T-helper 2 cell treated with Interferon-gamma antibody and Interleukin-4, amounts not matched to agents 100 ng/mL and 5 ng/mL, for 36 hours (primary cell): ENCODE results near the gene FAM124A. TPM values are rescaled to one million over a fixed set of nuclear protein-coding genes. Genes with fewer than 3 reads are reported as not detected.

Experiments used
- intact Hi-C: fragments of 100-400 bp; cut with micrococcal nuclease; formaldehyde crosslinking; loops from one replicate; pipeline ENCODE4 v1.15.1; 2023
- total RNA-seq: library from RNA; stranded (reverse); gene quantifications from 2 replicates; pipeline ENCODE4 v1.2.3, GENCODE V29; 2022

The FAM124A gene
- total RNA-seq, 1 donor from 2014 or later: 0.36 TPM

DNA sequence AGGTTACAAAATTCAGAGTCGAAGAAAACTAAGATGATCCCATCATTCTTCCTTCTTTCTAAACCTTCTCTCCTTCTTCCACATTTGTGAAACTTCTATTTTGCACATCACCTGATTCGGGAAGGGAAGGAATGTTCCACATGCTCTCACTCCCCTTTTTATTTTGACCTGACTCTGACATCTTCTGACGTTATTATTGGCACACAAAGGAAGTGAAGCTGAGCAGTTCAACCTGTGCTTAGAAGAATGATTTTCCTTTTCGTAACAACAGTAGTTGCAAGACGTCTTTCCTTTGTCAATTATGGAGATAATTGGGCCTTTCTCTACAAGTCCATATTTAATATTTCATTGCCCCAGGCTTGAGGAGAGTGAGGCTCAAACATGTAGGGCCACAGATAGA is 18.0 kb downstream of the FAM124A start:
- intact Hi-C loops: no loop called here

DNA sequence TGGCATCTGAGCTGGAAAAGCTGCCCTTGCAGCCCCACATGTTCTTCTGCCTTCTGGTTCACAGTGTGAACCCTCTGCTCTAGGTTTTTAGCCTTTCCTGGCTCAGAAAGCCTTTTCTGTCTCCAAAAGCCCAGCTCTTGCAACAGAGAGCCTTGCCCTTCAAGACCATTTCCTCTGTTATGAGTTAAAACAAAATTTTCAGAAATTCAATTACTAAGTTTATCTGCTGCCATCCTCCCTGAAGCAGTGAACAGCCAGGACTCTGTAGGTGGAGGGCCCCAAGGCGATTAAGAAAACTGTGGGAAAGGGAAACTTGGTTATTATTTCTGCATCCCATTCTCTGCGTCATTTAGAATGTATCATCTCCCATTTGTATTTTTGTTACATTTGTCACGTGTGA is 18.8 kb downstream of the FAM124A start:
- intact Hi-C loops: no loop called here

DNA sequence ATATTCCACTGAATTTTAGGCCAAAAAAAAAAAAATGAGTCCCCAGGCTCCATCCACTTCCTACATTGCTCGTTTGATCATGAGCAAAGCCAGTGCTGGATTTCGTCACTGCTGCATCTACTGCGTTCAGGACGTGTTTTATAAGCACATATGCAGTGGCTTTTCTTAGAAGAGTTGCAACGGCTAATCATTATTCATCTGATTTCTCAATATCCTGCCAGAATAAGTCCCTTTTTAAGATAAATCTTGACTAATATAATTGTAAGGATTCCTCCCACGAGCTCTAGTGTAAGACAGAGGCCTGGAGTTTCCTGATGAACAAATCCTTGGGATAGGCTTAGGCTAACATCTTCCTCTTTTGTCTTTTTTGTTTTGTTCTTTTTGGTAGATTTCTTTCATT is 19.5 kb downstream of the FAM124A start:
- intact Hi-C loops: no loop called here

DNA sequence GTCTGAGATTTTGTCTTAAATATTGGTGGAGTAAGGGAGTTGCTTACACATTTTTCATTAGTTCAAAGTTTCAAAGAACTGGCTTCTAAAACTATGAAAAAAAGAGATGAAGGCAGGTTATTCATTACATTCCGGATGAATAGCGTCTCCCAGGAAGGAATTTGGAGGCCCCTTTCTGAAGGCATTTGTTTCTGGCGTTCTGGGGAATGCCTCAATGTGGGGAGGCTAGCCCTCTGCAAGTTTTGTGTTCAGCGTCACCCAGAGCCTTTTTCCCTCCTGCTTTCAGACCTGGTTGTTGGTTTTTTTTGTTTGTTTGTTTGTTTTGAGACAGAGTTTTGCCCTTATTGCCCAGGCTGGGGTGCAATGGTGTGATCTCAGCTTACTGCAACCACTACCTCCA is 21.0 kb downstream of the FAM124A start:
- intact Hi-C loops: no loop called here

DNA sequence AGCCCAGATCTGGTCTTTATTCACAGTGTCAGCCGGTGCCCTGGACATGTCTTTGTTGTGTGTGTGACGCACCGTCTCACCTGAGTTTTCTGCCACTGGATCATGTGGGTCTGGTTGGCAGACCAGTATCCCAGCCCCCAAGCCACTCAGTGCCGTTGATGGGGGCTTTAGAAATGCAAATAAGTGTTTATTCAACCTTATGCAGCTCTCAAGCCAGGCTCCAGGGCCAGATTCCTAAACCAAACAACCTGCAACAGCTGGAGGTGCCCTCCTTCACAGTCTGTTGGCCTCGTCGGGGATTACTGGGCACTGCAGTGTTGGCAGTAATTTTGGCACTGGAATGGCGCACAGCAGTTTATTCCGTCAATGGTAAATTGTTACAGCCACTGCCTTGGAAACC is 21.6 kb downstream of the FAM124A start:
- intact Hi-C loops: no loop called here

DNA sequence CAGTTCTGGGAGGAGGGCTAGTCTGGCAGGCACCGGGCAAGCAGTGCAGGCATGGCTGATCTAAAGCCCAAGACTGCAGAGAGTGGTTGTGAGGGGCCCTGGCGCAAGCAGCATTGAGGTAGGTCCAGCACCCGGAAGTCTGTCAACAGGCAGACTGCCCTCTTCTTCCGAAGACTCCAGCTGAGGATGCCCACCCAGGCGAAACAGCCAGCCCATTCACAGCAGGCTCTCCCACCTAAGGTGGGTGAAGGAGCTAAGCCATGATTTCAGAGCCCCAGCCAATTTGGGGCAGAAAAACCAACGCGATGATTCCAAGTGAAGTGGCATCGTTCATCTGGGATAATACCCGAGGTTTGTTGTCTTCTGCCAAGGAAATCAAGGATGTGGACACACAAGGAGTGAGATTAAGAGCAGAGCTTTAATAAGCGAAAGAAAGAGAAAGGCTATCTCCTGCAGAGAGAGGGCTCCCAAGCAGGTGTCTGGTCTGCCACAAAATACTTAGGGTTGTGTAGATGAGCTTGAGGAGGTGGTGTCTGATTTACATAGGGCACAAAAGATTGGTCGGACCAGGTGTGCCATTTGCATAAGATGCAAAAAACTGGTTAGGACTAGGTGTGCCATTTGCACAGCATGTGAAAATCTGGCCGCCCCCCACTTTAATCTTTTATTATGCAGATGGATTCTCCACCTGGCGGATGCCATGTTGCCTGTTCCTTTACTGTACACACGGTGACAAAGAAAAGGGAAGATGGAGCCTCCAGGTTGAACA is 22.6 kb downstream of the FAM124A start:
- intact Hi-C loops: no loop called here

DNA sequence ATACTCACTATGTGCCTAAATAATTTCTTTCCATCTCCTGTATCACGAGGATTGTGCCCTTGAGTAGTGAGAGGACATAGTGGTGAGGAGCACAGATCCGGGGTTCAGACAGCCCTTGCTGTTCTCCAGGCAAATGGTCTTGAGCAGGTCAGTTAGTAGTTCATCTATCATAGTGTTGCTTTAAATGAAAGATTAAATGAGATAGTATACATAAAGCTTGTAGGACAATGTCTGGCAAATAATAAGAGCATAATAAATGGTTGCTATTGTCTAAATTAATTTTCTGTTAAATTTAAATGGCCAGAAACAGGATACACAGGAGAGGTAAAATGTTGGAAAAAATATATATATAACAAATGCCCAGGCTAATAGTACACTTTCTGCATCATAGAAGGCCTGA is 23.4 kb downstream of the FAM124A start:
- intact Hi-C loops: no loop called here

DNA sequence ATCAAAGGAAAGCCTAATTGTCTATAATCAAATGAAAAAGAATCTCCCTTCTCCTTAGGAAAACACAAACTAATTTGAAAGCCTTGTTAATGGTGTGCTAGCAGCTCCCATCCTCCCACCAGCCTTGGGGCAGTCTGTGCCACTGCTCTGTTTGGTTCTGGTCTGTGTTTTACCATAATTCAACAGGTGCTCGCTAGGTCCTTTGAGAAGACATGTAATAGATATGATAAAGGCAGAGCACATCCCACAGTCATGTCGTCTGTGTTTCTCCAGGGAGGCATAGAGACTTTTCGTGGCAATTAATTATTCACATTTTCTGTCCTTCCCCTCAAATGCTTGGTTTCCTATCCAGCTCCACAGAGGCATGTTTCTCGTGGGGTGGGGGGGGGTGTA is 23.8 kb downstream of the FAM124A start:
- intact Hi-C loops: no loop called here

DNA sequence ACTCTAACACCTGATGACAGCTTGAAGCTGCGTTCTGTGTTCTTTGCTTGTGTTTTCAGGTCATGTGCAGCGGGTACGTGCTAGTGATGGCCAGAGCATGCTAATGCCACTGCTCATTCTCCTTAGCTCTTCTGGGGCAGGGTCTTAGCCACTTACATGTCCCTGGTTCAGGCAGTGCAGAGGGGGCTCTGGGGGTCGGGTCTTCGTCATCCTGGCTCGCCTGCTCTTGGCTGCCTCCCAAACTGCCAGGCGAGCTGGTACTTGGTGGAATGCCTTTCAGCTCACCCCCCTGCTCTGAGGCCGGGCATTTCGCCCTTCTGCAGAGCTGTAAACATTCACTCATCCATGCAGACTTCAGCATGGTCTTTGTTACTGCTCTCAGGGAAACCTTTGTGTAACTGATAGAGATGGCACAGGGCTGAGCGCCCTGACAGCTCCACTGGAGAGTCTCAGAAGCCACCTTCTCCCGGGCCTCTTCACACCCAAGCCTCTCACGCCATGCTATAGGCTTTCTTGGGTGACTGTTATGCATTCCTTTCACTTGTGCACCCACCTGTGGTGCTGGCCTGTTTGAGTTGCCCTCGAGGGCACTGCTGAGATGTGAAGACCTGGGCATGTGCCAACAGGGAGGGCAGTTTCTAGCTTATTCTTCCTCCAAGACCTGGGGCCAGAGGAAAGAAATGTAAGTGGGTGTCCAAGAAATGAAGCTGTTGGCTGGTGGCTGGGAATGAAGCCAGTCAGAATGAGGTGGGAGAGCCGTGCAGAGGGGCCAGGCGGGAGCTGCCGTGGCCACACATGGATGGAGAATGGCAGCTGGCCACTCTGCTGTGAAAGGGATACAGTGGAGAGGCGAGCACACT is 24.4 kb downstream of the FAM124A start:
- intact Hi-C loops: no loop called here

DNA sequence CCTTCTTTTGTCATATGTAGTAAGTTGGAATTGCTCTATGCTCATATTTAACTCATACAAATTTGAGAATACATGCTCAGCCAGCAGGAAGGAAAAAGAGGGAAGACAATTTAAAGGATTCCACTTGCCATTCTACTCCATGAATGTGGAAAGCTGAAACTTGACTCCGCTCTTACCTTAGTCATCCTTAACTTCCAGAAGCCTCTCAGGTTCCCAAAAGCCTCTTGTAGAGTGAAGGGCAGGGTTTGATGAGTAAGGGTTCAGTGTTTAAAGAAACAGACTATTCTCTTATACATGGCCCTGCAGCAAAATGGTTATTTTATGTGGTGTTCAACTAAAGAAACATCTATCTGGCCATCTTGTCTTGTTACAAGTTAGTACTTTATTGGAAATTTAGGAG is 27.1 kb downstream of the FAM124A start:
- intact Hi-C loops: no loop called here

DNA sequence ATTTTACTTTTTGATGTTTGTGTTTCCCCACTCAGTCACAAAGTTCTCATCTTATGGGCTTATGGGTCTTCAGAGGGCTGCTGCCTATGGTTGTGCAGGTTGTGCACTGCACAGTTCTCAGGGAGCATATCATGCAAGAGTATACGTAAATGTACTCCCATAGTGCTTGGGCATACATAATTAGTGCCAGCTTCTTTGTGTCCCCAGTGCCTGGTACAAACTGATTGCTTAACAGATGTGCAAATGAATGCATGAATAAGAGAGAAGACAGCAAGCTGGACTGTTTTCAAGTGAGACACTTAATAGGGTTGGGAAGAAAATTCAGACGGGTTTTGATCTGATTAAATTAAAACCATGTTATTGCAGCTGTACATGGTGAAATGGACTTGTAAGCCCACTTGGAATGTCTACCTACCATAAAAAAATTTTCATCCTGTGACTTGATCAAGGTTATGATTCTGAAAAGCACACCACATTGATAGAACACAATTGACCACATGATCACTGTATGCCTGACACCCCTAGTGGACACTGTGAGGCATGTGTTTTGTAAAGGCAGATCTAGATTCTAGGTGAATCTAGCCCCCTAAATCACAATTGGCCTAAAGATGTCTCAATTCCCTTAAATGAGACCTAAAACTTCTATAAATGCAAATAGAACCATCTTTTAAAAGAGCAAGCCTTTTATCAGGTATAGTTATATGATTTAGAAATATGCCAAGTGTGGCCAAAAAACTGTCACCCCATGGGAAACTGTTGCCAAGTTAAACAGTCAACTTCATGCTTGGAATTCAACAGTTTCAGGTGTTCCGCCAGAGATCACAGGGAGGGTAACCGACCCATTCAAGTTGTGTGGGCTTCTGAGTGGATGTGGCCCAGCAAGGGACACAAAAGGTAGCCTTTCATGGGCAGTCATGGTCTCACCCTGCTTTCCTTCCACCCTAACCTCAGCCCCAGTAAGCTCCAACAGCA is 27.9 kb downstream of the FAM124A start:
- intact Hi-C loops: no loop called here

DNA sequence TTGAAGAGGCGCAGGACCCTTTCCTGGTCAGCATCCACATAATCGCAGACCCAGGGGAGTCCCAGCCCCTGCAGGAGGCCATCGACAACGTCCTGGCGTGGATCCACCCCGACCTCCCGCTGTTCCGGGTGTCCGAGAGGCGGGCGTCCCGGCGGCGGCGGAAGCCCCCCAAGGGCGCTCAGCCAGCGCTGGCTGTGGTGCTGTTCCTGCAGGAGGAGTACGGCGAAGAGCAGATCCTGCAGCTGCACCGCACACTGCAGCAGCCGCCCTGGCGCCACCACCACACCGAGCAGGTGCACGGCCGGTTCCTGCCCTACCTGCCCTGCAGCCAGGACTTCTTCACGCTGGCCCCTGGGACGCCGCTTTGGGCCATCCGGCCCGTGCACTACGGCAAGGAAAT is 29.3 kb downstream of the FAM124A start:
- intact Hi-C loops: no loop called here

DNA sequence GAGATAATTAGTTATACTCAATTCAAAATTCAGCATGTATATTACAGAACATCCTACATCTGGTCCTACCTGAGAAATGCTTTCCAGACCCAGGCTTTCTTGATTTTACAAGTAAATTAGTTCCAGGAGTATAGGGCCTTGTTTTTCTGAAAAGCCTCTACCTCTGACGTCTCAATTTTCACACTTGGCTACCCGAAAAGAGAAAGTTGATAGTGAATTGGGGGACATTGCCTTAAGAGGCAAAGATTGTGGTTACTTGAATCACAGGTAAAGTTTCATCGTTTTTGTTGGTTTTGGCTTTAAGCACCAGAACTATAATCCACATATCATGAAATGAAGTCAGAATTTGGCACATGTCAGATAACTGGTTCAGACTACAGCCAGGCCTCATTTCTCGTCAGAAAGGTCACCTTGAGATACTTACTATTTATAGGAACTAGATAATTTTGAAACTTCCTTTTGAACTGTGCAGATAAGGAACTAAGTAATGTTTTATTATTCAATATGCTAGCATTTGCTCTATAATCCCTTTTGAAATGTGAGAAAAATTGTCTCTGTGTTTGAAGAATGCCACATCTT is 30.8 kb downstream of the FAM124A start:
- intact Hi-C loops: no loop called here

DNA sequence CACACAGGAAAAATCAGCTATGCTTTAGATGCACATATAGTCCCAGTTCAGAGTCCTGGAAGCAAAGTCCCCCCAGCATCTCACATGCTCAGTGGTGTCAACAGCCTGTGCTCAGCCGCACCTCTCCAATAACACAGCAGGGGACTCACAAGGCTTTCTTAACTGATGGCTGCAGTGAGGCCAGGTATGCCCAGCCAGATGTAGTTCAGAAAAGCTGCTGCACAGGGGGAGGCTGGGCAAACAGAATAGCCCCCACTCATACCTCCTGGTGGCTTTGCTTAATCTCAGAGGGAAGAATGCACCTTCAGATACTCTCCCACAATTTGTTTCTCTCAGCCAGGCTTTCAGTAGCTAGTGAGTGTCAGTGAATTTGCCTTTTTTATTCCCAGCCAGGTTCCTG is 33.4 kb downstream of the FAM124A start:
- intact Hi-C loops: no loop called here

DNA sequence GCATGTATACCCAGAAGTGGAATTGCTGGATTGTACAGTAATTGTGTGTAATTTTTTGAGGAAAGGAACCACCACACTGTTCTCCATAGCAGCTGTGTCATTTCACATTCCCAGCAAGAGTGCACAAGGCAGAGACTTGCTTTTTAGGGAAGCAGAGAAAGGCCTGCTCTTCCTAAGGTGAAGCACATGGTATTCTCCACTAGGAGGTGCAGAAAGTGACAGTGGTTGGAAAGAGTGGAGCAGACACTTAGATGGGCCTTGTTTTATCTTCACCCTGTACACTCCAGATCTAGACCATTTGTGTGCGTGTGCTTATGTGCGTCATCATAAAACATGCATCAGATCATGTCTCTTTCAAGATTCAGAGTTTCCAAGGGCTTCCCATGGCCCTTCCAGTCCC is 35.0 kb downstream of the FAM124A start:
- intact Hi-C loops: no loop called here

DNA sequence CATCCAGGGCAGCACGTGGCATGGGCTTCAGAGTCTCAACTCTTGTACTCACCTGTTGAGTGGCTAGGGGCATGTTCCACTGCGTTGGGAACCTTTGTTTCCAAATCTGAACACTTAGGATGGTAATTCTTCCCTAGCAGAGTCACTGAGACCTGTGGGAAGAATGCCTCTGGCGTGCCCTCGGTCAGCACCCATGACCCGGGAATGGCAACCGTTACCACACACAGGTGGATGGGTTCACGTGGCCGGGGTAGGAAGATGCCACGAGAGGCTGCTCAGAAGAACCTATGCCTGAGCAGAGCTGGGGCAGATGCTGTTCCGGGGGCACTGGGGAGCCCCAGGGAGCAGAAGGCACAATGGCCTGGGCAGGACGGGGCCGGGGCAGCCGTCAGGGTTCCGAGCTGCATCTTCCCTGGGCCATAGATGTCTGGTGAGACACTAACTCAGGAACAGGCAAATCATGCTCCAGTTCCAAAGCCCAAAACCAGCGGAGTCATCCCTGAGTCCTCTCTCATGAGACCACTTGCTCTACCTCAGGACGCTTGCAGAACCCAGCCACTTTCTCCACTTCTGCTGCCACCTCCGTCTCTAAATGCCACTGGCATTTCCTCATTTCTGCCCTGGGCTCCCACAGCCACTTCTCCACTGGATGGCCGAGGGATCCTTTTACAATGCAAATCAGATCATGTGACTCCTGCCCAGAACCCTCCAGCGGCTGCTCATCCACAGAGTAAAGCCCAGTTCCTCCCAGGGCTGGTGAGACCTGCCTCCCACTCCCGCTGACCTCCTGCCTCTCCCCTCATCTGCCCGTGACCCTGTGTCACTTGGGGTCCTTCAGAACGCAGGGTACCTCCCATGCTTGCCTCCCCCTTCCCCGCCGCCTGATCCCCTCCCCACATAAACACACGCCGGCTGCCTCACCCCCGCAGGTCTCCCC is 36.7 kb downstream of the FAM124A start:
- intact Hi-C loops: no loop called here

DNA sequence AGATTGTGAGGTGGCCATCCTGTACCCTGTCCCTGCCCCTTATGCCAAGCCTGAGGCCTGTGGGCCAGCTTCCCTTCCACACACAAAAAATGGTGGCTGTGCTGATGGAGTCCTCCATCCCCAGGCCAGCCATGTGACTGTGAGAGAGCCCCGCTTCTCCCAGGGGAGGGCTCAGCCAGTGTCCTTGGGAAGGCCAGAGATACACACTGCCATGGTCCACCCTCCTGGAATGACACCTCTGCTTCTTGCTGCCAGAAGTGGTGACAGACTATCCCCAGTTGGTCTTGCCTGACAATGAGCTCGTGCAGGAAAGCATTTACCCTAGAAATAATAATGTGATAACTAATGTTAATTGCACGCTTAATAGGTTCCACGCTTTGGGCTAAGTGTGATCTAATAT is 38.0 kb downstream of the FAM124A start:
- intact Hi-C loops: no loop called here

DNA sequence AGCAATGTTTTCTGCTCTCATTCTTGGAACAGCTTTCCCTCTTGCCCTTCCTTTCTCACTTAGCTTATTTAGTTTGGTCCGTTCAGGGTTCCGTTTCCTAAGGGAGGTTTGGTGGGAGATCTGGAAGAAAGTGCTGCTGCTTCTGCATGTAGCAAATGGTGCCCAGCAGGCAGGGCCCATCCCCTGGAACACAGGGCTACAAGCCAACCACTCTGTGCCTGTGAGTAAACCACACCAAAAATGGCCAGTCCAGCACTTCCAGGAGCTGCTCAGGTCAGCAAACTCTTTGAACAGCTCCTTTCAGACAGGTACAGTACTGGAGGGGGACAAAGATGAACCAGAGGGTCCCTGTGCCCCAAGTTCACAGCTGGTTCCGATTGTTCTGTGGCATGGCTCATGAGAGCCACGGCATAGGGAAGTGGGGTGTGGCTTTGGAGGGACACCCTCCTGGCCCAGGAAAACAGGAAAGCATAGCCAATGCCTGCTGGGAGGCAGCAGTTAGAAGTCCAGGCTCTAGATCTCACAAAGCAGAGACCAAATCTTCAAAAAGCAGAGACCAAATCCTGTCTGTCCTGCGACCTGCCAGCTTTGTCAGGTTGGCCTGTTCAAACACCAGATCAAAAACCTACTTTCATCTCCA is 39.5 kb downstream of the FAM124A start:
- intact Hi-C loops: no loop called here

DNA sequence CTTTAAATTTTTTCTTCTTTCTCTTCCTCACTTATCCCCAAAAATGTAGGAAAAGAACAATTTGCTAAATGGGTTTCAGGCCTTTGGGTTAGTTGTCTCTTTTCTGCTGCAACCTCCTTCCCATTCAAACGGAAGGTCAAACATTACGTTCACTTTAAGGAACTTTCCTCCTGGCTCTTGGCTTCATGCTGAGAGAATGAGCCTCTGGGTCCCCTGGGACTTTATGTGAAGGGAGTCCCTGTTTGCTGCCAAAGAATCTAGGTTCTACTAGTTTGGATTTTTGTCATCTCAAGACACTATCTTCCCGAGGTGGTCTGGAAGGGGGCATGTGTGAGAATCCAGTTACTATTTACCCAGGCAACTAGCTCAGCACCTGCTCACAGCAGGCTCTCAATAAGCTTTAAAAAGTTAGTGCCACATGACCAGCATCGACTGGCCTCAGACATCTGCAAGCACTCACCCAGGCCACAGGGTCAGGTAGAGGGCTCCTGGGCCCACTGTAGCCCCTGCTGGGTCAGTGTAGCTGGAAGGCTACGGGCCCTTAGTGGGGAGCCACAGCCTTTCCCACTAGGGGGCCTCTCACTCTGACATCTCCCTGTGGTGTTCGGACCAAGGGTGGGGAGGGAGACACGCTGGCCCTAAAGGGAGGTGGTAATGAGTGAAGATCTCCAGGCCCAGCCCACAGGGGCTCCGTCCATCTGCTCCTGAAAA is 40.5 kb downstream of the FAM124A start:
- intact Hi-C loops: no loop called here
